Endodermal cell (in vitro differentiated cells): ENCODE results near the gene CT45A1. TPM values are rescaled to one million over a fixed set of nuclear protein-coding genes. Genes with fewer than 3 reads are reported as not detected.
"Not testable (repeated sequence)": the region's sequence is repeated elsewhere in the genome, so short reads cannot be mapped to it uniquely, and the experiment has no call there.

Source experiments
- DNase-seq: peaks from one replicate; pipeline ENCODE4 v3.0.0-alpha.2; 2017
- H3K27ac ChIP-seq: 2 replicates; pipeline ENCODE4 v1.5.1; 2013; ENCODE audit warnings: mild to moderate bottlenecking, low read depth, low read length, moderate library complexity
- H3K27me3 ChIP-seq: 2 replicates; pipeline ENCODE4 v1.6.1; 2013; ENCODE audit warnings: mild to moderate bottlenecking, low read length, moderate library complexity; ENCODE audit not compliant: insufficient read depth, control insufficient read depth, poor library complexity, severe bottlenecking
- H3K36me3 ChIP-seq: 2 replicates; pipeline ENCODE4 v1.7.0; 2013; ENCODE audit warnings: mild to moderate bottlenecking, low read length, moderate library complexity; ENCODE audit not compliant: control insufficient read depth, insufficient read depth
- H3K4me1 ChIP-seq: one replicate; pipeline ENCODE4 v1.7.0; 2013; ENCODE audit warnings: low read length; ENCODE audit not compliant: control insufficient read depth, insufficient read depth
- H3K4me3 ChIP-seq: 2 replicates; pipeline ENCODE4 v1.5.1; 2013; ENCODE audit warnings: mild to moderate bottlenecking, low read length, moderate library complexity
- H3K9ac ChIP-seq: 2 replicates; pipeline ENCODE4 v1.6.1; 2013; ENCODE audit warnings: mild to moderate bottlenecking, low read length, moderate library complexity; ENCODE audit not compliant: poor library complexity, severe bottlenecking; ENCODE audit errors: extremely low read depth
- H3K9me3 ChIP-seq: 2 replicates; pipeline ENCODE4 v1.6.1; 2013; ENCODE audit warnings: mild to moderate bottlenecking, low read length, moderate library complexity; ENCODE audit not compliant: control insufficient read depth
- H3K27ac Mint-ChIP-seq: 2 replicates; pipeline ENCODE4 v1.8.0; 2020; ENCODE audit warnings: mixed read lengths
- H3K27me3 Mint-ChIP-seq: 2 replicates; pipeline ENCODE4 v1.8.0; 2021; ENCODE audit warnings: mild to moderate bottlenecking, mixed read lengths; ENCODE audit not compliant: insufficient read depth
- H3K36me3 Mint-ChIP-seq: 2 replicates; pipeline ENCODE4 v1.8.0; 2020; ENCODE audit warnings: low read depth, mixed read lengths
- H3K4me1 Mint-ChIP-seq: 2 replicates; pipeline ENCODE4 v1.8.0; 2020; ENCODE audit warnings: mixed read lengths
- H3K4me3 Mint-ChIP-seq: 2 replicates; pipeline ENCODE4 v1.8.0; 2020; ENCODE audit warnings: mild to moderate bottlenecking, moderate library complexity, mixed read lengths
- H3K9me3 Mint-ChIP-seq: 2 replicates; pipeline ENCODE4 v1.8.0; 2020; ENCODE audit warnings: mild to moderate bottlenecking, mixed read lengths
- CTCF ChIP-seq: fragments of 200-600 bp; sonication (generic); conservative IDR thresholded peaks from 2 replicates; pipeline ENCODE4 v1.5.0; 2021; ENCODE audit warnings: antibody characterized with exemption, mild to moderate bottlenecking
- WGBS, 2 experiments: methylation state at CpG; one replicate each; pipeline versions ENCODE4 v1.1.5 to v1.1.7; 2013; ENCODE audit warnings: missing lambda C conversion rate in 2 of 2, mixed read lengths in 1 of 2; ENCODE audit not compliant: insufficient coverage in 1 of 2, insufficient read length in 1 of 2; 5-methylcytosine and 5-hydroxymethylcytosine counted together
- total RNA-seq, 2 donors: library from RNA; stranded (reverse); fragmentation: NEBNext Ultra II Directional in 1 of 2; extraction: Animal tissue kit (Norgen Biotek cat#: 25700) in 1 of 2; gene quantifications; 2 replicates in 1 of 2; 3 replicates in 1 of 2; pipeline ENCODE4 v1.2.1, GENCODE V29; 2021

Gene CT45A1
- total RNA-seq, 2 donors from 2014 or later: not detected

GRCh38 chrX:135707880-135708279 is 5.6 kb upstream of the CT45A1 start:
- 7 to 63% methylated on average over 2 to 12 of the region's 12 CpGs for WGBS, 2 experiments
- Mint-ChIP-seq H3K27me3 (no peaks in the 10 kb centered on the region), H3K36me3 (no peaks in the 10 kb centered on the region), H3K4me1 (no peaks in the 10 kb centered on the region), H3K9me3 (peaks cover 65% of the 10 kb centered on the region), H3K4me3 (no peak overlapping the region), H3K27ac (no peak overlapping the region)
- no peak overlapping the region for H3K4me3 ChIP-seq
- no peak overlapping the region for H3K9ac ChIP-seq
- no peaks in the 10 kb centered on the region for H3K4me1 ChIP-seq
- no peaks in the 10 kb centered on the region for H3K9me3 ChIP-seq
- DNase-seq: peak; percentile 82
- H3K27ac ChIP-seq: no peak overlapping the region
- no peaks in the 10 kb centered on the region for H3K27me3 ChIP-seq
- peak; percentile 59 for TF ChIP-seq CTCF
- no peaks in the 10 kb centered on the region for H3K36me3 ChIP-seq

DNA sequence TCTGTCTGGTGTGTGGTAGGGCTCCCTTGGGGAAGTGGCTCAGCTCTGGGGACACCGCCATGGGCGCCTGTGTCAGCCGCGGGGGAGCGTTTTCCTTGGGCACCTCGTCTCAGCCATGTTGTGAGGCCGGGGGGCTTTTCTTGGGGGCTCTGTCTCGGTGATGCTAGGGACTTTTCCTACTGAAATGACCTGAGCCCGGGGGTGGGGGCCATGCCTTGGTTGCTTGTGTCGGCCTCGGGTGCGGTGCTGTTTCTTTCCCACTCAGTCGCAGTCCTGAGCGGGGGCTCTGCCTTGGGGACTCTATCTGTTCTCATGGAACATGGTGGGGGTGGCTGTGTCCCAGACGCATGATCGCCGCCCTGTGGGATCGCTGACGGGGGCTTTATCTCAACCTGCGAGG is 356 bp downstream of the CT45A1 start:
- Histone ChIP-seq H3K27ac (no peak overlapping the region), H3K4me3 (no peak overlapping the region), H3K27me3 (no peaks in the 10 kb centered on the region), H3K4me1 (no peaks in the 10 kb centered on the region), H3K9me3 (no peaks in the 10 kb centered on the region), H3K36me3 (no peaks in the 10 kb centered on the region), H3K9ac (no peak overlapping the region)
- Mint-ChIP-seq H3K9me3 (peaks cover 66% of the 10 kb centered on the region), H3K27me3 (no peaks in the 10 kb centered on the region), H3K4me1 (no peaks in the 10 kb centered on the region), H3K4me3 (no peak overlapping the region), H3K36me3 (peaks cover 1% of the 10 kb centered on the region), H3K27ac (no peak overlapping the region)
- TF ChIP-seq CTCF: no peak
- WGBS, 2 experiments: 86 to 91% methylated on average over 5 to 18 of the region's 20 CpGs
- DNase-seq: no peak

DNA sequence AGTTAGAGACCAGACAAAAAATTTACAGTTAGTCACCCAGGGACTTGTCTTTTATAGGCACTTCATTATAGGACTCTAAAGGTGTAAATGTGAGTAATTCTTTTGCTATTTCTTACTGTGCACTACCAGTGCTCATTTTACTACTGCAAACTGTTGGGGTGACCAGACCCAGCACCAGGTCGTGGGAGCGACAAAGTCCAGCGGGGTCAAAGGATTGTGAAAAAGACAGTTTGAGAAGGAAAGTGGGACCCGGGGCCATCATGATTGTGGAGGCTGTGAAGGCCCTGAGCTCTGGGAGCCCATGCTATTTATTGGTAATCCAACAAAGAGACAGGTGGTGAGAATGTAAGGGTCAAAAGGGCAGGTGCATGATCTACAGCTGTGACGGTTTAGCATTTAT is 21.2 kb downstream of the CT45A1 start:
- WGBS, 2 experiments: 40 to 73% methylated on average over 1 to 5 of the region's 5 CpGs
- H3K9me3 Mint-ChIP-seq: peaks cover 31% of the 10 kb centered on the region
- H3K36me3 ChIP-seq, H3K9me3 ChIP-seq, H3K4me1 Mint-ChIP-seq, H3K27me3 ChIP-seq, H3K9ac ChIP-seq, H3K27ac ChIP-seq, H3K4me1 ChIP-seq, H3K36me3 Mint-ChIP-seq, H3K4me3 Mint-ChIP-seq, DNase-seq, H3K27me3 Mint-ChIP-seq, H3K4me3 ChIP-seq, H3K27ac Mint-ChIP-seq: not testable (repeated sequence)

DNA sequence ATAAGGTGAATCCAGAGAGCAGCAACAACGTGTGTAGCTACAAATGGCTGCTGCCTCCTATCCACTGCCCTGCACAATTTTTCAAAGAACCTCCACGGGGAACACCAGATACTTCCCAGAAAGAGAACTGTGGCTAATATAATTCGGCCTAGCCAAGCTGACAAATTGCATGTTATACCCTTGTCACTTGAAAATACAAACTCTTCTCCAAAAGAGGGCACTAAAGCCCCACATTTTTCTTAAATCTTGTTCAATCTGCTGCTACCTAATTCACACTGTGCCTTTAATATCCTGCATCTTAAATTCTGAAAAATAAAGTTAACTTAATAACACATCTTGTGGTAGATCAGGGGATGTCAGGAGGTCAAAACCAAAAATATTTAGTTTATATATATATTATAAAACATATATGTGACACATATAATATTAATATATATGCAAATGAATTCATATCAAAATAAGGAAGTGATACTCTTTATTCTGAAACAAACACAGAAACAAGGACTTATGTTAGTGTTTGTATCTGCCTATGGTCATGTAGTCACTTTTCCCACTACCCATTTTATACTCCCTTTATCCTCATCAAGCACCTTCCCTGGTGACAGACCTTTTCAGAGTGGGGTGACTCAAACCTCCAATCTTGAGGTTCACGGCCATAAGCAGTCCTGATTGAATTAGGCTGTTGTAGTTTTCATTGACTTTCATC is 24.1 kb downstream of the CT45A1 start:
- peaks cover 59% of the 10 kb centered on the region for H3K9me3 Mint-ChIP-seq
- Histone ChIP-seq H3K27me3 (no peaks in the 10 kb centered on the region), H3K4me1 (no peaks in the 10 kb centered on the region), H3K9ac (no peak overlapping the region), H3K36me3 (no peaks in the 10 kb centered on the region), H3K9me3 (no peaks in the 10 kb centered on the region), H3K27ac (no peak overlapping the region), H3K4me3 (no peak overlapping the region)
- DNase-seq: no peak
- H3K4me3 Mint-ChIP-seq: no peak overlapping the region
- 64 to 83% methylated on average over 1 to 4 of the region's 4 CpGs for WGBS, 2 experiments
- no peak for TF ChIP-seq CTCF
- no peaks in the 10 kb centered on the region for H3K27me3 Mint-ChIP-seq
- H3K27ac Mint-ChIP-seq: no peak overlapping the region
- H3K36me3 Mint-ChIP-seq: no peaks in the 10 kb centered on the region
- H3K4me1 Mint-ChIP-seq: no peaks in the 10 kb centered on the region
